HL-60 (cell line): ENCODE results near the gene SMAD6.
A peak's percentile ranks its signal among the peaks of the same experiment; 100 is the strongest.

Experiments
- DNase-seq, 2 experiments: peaks; one replicate each; pipeline ENCODE4 v3.0.0-alpha.2; 2010 to 2020; ENCODE audit warnings: low read depth in 1 of 2, low spot score in 1 of 2
- H3K27ac ChIP-seq: fragments of 250-450 bp; sonication (Bioruptor Pico); replicated peaks from 2 replicates; pipeline ENCODE4 v1.5.1; 2020; ENCODE audit warnings: mild to moderate bottlenecking, moderate library complexity
- H3K27me3 ChIP-seq: fragments of 250-450 bp; sonication (Bioruptor Pico); 2 replicates; pipeline ENCODE4 v1.5.1; 2021; ENCODE audit warnings: mild to moderate bottlenecking, moderate library complexity; ENCODE audit not compliant: insufficient read depth, poor library complexity, severe bottlenecking
- H3K4me3 ChIP-seq: replicated peaks from 2 replicates; pipeline ENCODE4 v1.5.1; 2011; ENCODE audit warnings: mild to moderate bottlenecking, control low read depth, low read length; ENCODE audit not compliant: insufficient read depth
- CTCF ChIP-seq: IDR thresholded peaks from one replicate; pipeline ENCODE4 v1.5.1; 2011; ENCODE audit warnings: low read length, control low read depth, inconsistent platforms; ENCODE audit not compliant: insufficient read depth
- GABPA ChIP-seq: IDR thresholded peaks from 2 replicates; pipeline ENCODE4 v1.6.1; 2012; ENCODE audit warnings: low read depth
- POLR2AphosphoS5 ChIP-seq: IDR thresholded peaks from 2 replicates; pipeline ENCODE4 v1.6.1; 2012; ENCODE audit warnings: low read depth
- REST ChIP-seq: IDR thresholded peaks from 2 replicates; pipeline ENCODE4 v1.6.1; 2012; ENCODE audit warnings: low read depth; ENCODE audit not compliant: insufficient replicate concordance
- SPI1 ChIP-seq: IDR thresholded peaks from 2 replicates; pipeline ENCODE4 v1.6.1; 2012; ENCODE audit warnings: low read depth, mild to moderate bottlenecking, borderline replicate concordance

Gene SMAD6

GRCh38 chr15:66709884-66710283 is 7.8 kb downstream of the SMAD6 start:
- TF ChIP-seq REST, result no peak
- no peak for TF ChIP-seq POLR2AphosphoS5
- no peak for TF ChIP-seq CTCF
- no peak for TF ChIP-seq GABPA
- no peak for TF ChIP-seq SPI1
- H3K27me3 ChIP-seq, result no peaks in the 10 kb centered on the region
- H3K4me3 ChIP-seq, result no peak overlapping the region
- H3K27ac ChIP-seq, result no peak overlapping the region
- no peak for DNase-seq

- H3K27ac ChIP-seq, result no peak overlapping the region
- no peak for DNase-seq
- no peaks in the 10 kb centered on the region for H3K27me3 ChIP-seq
- no peak overlapping the region for H3K4me3 ChIP-seq
- no peak for TF ChIP-seq CTCF
Observed at GRCh38 chr15:66711260-66711659, 9.2 kb downstream of the SMAD6 start.

- DNase-seq, result no peak
- TF ChIP-seq GABPA (no peak), CTCF (no peak), POLR2AphosphoS5 (no peak), SPI1 (no peak), REST (no peak)
- H3K4me3 ChIP-seq, result no peak overlapping the region
- no peak overlapping the region for H3K27ac ChIP-seq
- no peaks in the 10 kb centered on the region for H3K27me3 ChIP-seq
Observed at GRCh38 chr15:66711862-66712261, 9.8 kb downstream of the SMAD6 start.

- DNase-seq, result no peak
- Histone ChIP-seq H3K4me3 (no peak overlapping the region), H3K27me3 (no peaks in the 10 kb centered on the region), H3K27ac (no peak overlapping the region)
- TF ChIP-seq SPI1 (peak; percentile 77), CTCF (no peak)
Observed at GRCh38 chr15:66713843-66714508, 11.9 kb downstream of the SMAD6 start.
